Measurements from ENCODE around the gene DOCK8.

DNA sequence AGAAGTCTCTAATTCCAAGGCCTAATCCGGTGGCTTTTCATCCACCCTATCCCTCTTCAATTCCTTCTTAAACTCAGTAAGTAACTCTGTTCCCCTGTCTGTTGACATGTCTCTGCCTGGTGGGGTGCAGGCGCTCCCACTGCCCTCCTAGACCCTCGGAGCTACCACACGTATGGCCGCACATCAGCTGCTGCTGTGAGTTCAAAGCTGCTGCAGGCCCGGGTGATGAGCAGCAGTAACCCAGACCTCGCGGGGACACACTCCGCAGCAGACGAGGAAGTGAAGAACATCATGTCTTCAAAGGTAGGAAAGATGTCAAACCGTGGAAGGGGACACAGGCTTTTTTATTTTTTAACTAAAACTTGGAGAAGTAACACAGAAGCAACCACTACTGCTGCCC, 167.7 kb downstream of the DOCK8 start:
- TF ChIP-seq CTCF (optimal IDR thresholded peaks at IDR 0.05 in 1 of 3, IDR thresholded peaks at IDR 0.05 in 1 of 3, conservative IDR thresholded peaks at IDR 0.05 in 1 of 3; ENCODE audit: extremely low read depth in 1 of 3, insufficient read depth in 2 of 3, low read length in 3 of 3): no peak
- no peak for TF ChIP-seq EZH2 (IDR thresholded peaks at IDR 0.05; ENCODE audit: low read length)
